OCI-LY3 (cell line): ENCODE measurements around the gene BACE2.

Source experiments
- H2AFZ ChIP-seq: fragments of 200-600, 300-600 bp; shearing (Covaris generic); 2 replicates; pipeline ENCODE4 v1.6.0; 2014; ENCODE audit warnings: antibody characterized with exemption, low read depth, low read length
- H3K27ac ChIP-seq: fragments of 200-600, 300-600 bp; sonication (generic); 2 replicates; pipeline ENCODE4 v1.5.1; 2014; ENCODE audit warnings: mild to moderate bottlenecking, low read length, moderate library complexity, mixed read lengths
- H3K27me3 ChIP-seq: fragments of 200-600, 300-600 bp; sonication (generic); 2 replicates; pipeline ENCODE4 v1.6.1; 2014; ENCODE audit warnings: low read depth, low read length, mixed read lengths
- H3K36me3 ChIP-seq: fragments of 200-600, 300-600 bp; sonication (generic); replicated peaks from 2 replicates; pipeline ENCODE3; 2014; ENCODE audit warnings: low read depth, low read length, mixed read lengths
- H3K4me1 ChIP-seq: fragments of 300-600, 200-600 bp; sonication (generic); 2 replicates; pipeline ENCODE4 v1.6.1; 2014; ENCODE audit warnings: low read length, mixed read lengths
- H3K4me2 ChIP-seq: fragments of 200-600, 300-600 bp; sonication (generic); 2 replicates; pipeline ENCODE4 v1.6.1; 2014; ENCODE audit warnings: low read length, mixed read lengths
- H3K4me3 ChIP-seq: fragments of 300-600, 200-600 bp; sonication (generic); 2 replicates; pipeline ENCODE4 v1.5.1; 2014; ENCODE audit warnings: antibody characterized with exemption, mild to moderate bottlenecking, low read length, moderate library complexity
- H3K79me2 ChIP-seq: fragments of 300-600, 200-600 bp; shearing (Covaris generic); 2 replicates; pipeline ENCODE4 v1.6.1; 2014; ENCODE audit warnings: mild to moderate bottlenecking, low read length, mixed read lengths
- H3K9ac ChIP-seq: fragments of 300-600, 200-600 bp; shearing (Covaris generic); 2 replicates; pipeline ENCODE4 v1.6.0; 2014; ENCODE audit warnings: mild to moderate bottlenecking, low read length, moderate library complexity
- H3K9me3 ChIP-seq: fragments of 200-600, 300-600 bp; shearing (Covaris generic); 2 replicates; pipeline ENCODE4 v1.6.1; 2014; ENCODE audit warnings: low read length, mixed read lengths; ENCODE audit not compliant: insufficient read depth
- H4K20me1 ChIP-seq: fragments of 200-600, 300-600 bp; sonication (generic); 2 replicates; pipeline ENCODE4 v1.6.1; 2016; ENCODE audit warnings: low read length, mixed read lengths; ENCODE audit not compliant: insufficient read depth
- EZH2phosphoT487 ChIP-seq: fragments of 200-600 bp; shearing (Covaris generic); IDR thresholded peaks from 2 replicates; pipeline ENCODE4 v1.6.1; 2018; ENCODE audit warnings: antibody characterized with exemption, mixed run types, low read depth
- TF ChIP-seq, protein P1 (sequence below): fragments of 200-600, 300-600 bp; sonication (generic); IDR thresholded peaks from 2 replicates; pipeline ENCODE4 v1.5.1; 2014; ENCODE audit warnings: antibody characterized with exemption, low read length, low read depth

The BACE2 gene

DNA sequence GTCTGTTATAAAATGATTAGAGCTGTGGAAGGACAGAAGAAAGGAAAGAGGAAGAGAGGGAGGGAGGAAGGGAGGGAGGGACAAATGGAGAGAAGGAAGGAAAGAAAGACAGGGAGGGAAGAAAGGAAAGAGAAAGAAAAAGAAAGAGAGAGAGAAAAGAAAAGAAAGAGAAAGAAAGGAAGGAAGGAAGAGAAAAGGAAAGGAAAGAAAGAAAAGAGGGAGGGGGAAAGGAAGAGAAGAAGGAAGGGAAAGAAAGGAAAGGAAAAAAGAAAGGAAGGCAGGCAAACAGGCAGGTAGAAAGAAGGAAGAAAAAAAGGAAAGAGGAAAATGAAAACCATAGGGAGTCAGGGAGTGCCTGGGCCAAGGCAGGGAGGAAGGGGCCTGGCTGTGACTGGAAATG, 14.5 kb upstream of the BACE2 start:
- Histone ChIP-seq H3K27ac (no peak overlapping the region), H3K9me3 (no peaks in the 10 kb centered on the region), H3K79me2 (no peaks in the 10 kb centered on the region), H3K36me3 (no peaks in the 10 kb centered on the region), H3K9ac (no peak overlapping the region), H3K4me1 (no peaks in the 10 kb centered on the region), H4K20me1 (no peaks in the 10 kb centered on the region), H3K4me2 (no peak overlapping the region), H3K27me3 (no peaks in the 10 kb centered on the region), H3K4me3 (no peak overlapping the region), H2AFZ (no peak overlapping the region)
- TF ChIP-seq EZH2phosphoT487 = no peak
- TF ChIP-seq, protein P1, sequence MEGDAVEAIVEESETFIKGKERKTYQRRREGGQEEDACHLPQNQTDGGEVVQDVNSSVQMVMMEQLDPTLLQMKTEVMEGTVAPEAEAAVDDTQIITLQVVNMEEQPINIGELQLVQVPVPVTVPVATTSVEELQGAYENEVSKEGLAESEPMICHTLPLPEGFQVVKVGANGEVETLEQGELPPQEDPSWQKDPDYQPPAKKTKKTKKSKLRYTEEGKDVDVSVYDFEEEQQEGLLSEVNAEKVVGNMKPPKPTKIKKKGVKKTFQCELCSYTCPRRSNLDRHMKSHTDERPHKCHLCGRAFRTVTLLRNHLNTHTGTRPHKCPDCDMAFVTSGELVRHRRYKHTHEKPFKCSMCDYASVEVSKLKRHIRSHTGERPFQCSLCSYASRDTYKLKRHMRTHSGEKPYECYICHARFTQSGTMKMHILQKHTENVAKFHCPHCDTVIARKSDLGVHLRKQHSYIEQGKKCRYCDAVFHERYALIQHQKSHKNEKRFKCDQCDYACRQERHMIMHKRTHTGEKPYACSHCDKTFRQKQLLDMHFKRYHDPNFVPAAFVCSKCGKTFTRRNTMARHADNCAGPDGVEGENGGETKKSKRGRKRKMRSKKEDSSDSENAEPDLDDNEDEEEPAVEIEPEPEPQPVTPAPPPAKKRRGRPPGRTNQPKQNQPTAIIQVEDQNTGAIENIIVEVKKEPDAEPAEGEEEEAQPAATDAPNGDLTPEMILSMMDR = no peak

DNA sequence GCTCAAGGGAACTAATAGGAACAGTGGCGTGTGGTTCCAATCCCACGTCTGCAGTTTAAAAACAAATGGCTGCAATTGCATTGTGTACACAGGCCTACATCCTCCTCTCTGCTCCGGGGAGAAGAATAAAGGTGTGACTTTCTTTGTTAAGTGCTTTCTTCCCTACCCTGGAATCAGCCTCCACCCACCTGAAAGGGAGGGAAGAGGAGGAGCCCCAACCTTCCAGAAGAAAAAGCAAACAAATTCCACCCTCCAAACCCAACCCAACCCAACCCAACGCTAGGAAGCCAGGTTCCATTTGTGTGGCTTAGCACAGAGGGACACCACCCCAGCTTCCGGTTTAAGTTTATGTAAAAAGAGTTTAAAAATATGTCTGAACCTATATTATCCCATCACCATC, 11.8 kb upstream of the BACE2 start:
- no peak overlapping the region for H3K4me3 ChIP-seq
- H3K4me2 ChIP-seq = no peak overlapping the region
- H3K9ac ChIP-seq = no peak overlapping the region
- H3K9me3 ChIP-seq = no peaks in the 10 kb centered on the region
- no peak overlapping the region for H3K27ac ChIP-seq
- H3K27me3 ChIP-seq = no peaks in the 10 kb centered on the region
- no peak overlapping the region for H2AFZ ChIP-seq
- H3K36me3 ChIP-seq = no peaks in the 10 kb centered on the region
- no peaks in the 10 kb centered on the region for H4K20me1 ChIP-seq
- no peaks in the 10 kb centered on the region for H3K79me2 ChIP-seq
- TF ChIP-seq, protein P1 = no peak
- TF ChIP-seq EZH2phosphoT487 = no peak
- H3K4me1 ChIP-seq = no peaks in the 10 kb centered on the region

DNA sequence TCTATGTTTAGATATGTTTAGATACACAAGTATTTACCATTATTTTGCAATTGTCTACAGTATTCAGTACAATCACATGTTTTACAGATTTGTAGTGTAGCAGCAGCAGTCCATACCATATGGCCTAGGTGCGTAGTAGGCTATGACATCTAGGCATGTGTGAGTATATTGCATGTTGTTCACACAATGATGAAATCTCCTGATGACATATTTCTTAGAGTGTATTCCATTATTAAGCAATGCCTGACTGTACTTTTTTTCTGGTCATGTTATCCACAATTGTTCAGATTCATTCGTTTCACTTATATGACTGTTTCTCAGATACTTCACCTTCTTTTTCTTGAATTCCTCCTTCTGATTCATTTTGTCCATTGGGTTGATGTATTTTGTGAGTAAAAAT, 9.9 kb upstream of the BACE2 start:
- no peak overlapping the region for H3K27ac ChIP-seq
- H3K36me3 ChIP-seq = no peaks in the 10 kb centered on the region
- H3K4me2 ChIP-seq = no peak overlapping the region
- H3K27me3 ChIP-seq = no peaks in the 10 kb centered on the region
- TF ChIP-seq, protein P1 = no peak
- no peak for TF ChIP-seq EZH2phosphoT487
- H3K9me3 ChIP-seq = no peaks in the 10 kb centered on the region
- H3K79me2 ChIP-seq = no peaks in the 10 kb centered on the region
- no peak overlapping the region for H3K9ac ChIP-seq
- H2AFZ ChIP-seq = no peak overlapping the region
- no peak overlapping the region for H3K4me3 ChIP-seq
- H3K4me1 ChIP-seq = no peaks in the 10 kb centered on the region
- no peaks in the 10 kb centered on the region for H4K20me1 ChIP-seq

DNA sequence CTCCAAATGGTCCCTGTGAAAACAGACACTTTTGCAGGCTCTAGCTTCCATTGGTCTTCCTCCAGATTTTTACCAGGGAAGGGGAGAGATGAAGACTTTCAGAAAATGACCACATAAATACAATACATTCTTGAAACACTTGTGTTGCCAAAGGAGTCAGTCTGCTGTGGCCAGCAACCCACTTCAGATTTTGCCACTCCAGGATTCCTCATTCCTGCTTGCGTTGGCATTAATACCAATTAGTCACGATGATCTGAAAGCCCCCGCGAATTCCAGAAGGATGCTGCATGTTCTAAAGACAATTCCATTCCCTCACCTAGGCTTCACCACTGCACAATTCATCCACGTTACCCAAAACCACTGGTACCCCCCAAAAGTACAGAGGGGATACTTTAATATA, 7.9 kb upstream of the BACE2 start:
- no peak overlapping the region for H3K27ac ChIP-seq
- TF ChIP-seq, protein P1 = no peak
- no peak for TF ChIP-seq EZH2phosphoT487
- H3K4me2 ChIP-seq = no peak overlapping the region
- no peaks in the 10 kb centered on the region for H3K9me3 ChIP-seq
- H2AFZ ChIP-seq = no peak overlapping the region
- no peaks in the 10 kb centered on the region for H4K20me1 ChIP-seq
- no peak overlapping the region for H3K4me3 ChIP-seq
- H3K36me3 ChIP-seq = no peaks in the 10 kb centered on the region
- no peaks in the 10 kb centered on the region for H3K27me3 ChIP-seq
- no peak overlapping the region for H3K9ac ChIP-seq
- H3K4me1 ChIP-seq = no peaks in the 10 kb centered on the region
- no peaks in the 10 kb centered on the region for H3K79me2 ChIP-seq
